T-helper 9 cell (primary cell): ENCODE measurements around the gene ACO2.
A peak's percentile ranks its signal among the peaks of the same experiment; 100 is the strongest.
"Not testable (repeated sequence)": the region's sequence is repeated elsewhere in the genome, so short reads cannot be mapped to it uniquely, and the experiment has no call there.

Source experiments
- DNase-seq: peaks from one replicate; pipeline ENCODE4 v3.0.0-alpha.2; 2020

The ACO2 gene

DNA sequence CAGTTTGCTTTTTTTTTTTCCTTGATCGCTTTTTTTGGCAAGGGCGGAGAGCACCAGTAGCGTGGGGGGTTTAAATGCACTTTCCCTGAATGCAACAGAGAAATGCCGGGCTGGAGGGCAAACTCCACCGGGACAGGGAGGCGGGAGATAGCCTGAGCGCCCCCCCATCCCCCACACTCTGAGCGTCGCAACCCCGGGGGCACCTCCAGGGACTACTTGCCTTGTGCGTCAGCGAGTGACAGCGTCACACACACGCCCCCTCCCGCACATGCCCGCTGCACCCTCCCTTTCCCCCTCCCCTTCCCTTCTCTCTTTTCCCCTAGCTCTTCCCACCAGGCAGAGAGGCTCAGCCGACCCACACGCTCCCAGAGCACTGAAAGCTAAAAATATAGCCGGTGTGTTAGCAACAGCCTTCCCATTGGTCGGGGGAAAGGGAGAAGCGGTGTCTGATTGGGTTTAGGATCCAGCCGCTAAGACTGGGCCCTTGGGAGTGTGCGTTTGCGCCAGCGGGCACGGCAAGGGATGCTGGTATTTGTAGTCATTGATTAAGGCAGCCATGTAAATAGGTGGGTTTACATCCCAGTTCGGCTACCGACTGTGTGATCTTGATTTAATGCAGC, 20.6 kb upstream of the ACO2 start:
- DNase-seq = peak; percentile 80

DNA sequence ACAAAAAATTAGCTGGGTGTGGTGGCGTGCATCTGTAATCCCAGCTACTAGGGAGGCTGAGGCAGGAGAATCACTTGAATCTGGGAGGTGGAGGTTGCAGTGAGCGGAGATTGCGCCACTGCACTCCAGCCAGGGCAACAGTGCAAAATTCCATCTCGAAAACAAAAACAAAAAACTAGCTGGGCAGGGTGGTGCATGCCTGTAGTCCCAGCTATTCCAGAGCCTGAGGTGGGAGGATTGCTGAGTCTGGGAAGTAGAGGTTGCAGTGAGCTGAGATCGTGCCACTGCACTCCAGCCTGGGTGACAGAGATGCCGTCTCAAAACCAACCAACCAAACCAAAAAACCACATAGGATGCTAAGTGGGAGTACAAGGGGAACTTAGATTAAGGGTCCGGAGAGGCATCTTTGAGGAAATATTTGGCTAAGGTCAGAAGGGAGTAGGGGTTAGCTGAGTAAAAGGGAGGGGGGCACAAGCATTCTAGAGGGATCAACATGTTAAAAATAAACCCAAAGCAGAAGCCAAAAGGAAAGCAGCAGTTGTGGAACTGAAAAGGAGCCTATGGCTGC, 10.7 kb upstream of the ACO2 start:
- DNase-seq = no peak

DNA sequence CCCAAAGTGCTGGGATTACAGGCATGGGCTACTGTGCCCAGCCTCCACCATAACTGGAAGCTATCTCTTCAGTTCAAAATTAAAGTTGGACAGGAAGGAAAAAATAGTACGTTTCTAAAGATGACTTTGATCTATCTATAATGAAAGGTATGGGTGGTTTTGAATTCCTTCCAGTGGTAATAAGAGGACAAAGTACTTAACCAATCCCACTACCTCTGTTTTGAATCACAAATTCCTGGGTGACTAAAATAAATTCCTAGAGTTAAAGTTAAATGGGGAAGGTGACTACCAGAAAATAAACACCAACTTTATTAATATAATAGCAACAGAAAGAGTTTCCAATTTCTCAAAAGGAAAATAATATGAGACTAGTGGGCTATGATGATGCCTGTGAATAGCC, 9.5 kb upstream of the ACO2 start:
- DNase-seq = no peak

DNA sequence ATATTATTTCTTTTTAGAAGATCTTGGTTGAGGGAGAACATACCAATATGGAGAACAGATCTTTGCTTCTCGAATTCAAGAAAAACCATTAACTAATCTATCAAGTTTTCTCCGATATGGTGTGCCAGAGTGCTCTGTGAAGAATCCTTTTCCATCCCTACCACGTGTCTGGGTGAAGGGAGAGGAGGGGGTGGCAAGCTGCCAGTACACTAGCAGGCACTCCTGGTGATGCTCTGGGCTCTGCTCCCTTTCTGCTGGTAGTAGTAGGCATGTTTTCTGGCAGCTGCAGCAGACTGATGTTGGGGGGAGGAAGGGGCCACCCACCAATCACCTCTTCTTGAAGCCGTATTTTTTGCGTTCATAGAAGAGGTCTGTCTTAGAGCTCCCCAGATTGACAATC, 8.8 kb upstream of the ACO2 start:
- DNase-seq = not testable (repeated sequence)

DNA sequence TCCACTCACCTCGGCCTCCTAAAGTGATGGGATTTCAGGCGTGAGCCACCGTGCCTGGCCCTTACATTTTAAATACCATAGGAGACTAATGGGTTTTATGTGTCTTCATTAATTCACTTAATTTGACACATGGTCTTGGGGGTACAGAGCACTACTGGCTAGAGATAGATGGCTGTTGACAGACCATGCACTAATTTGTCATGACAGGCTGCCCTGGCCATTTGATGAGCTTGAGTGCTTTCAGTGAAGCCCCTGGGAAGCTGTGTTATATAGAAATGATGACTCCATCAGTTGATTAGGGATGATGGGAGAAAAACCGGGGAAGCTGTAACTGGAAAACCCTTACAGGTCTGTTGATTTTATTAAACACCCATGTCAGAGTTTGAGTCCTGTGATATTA, 7.0 kb upstream of the ACO2 start:
- DNase-seq = no peak

DNA sequence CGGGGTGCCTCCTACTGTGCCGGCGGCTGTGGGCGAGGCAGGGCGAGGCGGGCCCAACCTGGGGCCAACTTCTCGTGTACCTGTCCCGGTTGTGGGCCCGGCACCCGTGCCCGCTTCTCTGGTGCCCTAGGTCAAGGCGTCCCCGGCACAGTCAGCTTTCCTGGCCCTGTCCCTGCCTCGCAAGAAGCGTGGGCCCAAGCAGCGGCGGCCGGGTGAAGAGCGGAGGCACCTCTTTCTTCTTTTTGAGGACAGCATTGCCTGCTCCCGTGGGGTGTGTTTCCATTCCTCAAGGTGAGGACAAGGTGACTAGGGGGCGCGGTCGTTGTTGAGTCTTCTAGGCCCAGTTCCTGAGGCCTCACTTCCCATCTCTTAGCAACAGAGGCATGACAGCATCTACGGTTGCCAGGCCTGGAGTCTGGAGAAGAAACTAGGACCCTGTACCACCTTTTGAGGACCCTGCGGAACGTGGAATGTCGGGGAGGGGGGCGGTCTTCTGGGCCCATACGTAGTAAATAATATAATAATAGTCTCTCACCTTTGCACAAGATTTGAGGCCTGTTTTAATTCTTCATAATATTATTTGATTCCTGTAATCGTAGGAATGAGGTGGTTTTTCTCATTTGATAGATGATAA, 418 bp downstream of the ACO2 start:
- no peak for DNase-seq

DNA sequence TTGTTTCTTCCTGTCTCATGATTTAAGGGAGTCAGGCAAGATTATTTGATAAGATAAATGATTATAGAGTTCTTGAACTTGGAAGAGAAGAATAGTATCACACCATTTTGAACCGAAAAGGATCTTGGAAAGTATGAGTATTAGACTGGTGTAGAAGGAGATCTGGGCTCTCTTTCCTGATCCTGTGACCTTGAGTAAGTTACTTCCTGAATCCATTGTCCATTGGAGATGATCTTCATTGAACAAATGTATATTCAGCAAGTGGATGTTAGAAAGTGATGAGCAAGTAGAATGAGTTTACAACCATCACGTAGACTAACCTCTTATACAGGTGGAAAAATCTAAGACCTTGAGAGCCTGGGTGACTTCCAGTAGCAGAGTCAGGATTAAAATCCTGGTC, 2.0 kb downstream of the ACO2 start:
- DNase-seq = no peak

DNA sequence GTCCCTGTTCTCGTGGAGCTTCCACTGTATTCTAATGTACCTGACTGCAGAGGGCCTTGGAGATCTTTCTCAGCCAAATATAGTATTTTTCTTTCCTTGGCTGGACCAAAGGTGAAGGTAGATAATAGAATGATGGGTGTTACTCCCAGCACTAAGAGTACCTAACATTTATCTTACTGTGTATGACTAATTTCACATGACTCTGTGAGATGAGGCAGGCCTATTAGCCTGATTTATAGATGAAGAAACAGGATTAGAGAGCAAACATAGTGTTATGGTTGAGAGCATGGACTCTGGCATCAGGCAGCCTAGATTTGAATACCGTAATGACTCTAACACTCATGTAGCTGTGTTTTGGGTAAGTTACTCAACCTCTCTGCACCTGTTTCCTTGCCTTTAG, 2.7 kb downstream of the ACO2 start:
- no peak for DNase-seq

DNA sequence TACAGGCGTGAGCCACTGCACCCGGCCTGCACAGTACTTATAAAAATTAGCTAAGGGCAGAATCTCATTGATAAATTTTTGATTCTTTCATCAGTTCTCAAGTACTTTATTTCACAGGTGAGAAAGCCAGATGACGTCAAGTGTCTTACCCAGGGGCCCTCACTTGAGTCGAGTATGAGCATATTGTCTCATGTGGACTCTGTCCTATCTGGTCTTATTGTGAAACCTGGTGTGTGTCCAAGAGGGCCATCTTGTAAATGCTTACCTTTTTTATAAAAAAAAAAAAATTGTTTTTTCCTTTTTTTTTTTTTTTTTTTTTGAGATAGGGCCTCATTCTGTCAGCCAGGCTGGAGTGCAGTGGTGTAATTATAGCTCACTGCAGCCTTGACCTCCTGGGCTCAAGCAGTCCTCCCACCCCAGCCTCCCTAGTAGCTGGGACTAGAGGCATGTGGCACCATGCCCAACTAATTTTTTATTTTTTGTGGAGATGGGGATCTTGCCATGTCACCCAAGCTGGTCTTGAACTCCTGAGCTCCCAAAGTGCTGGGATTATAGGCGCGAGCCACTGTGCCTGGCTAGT, 6.0 kb downstream of the ACO2 start:
- no peak for DNase-seq

DNA sequence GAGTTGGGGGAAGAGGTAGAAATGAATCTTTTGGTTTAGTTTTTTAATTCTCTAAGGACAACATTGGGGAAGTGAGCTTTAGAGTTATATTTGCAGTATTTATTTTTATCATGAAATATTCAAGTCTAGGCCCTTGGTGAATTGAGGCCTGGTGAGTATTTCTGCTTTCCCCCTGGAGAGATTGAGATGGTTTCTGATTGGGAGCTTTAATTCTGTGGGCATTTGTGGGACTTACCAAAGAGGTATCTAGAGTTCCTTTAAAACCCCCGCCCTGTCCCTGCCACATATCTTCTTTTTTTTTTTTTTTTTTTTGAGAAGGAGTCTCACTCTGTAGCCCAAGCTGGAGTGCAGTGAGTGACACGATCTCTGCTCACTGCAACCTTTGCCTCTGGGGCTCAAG, 9.6 kb downstream of the ACO2 start:
- DNase-seq = no peak

DNA sequence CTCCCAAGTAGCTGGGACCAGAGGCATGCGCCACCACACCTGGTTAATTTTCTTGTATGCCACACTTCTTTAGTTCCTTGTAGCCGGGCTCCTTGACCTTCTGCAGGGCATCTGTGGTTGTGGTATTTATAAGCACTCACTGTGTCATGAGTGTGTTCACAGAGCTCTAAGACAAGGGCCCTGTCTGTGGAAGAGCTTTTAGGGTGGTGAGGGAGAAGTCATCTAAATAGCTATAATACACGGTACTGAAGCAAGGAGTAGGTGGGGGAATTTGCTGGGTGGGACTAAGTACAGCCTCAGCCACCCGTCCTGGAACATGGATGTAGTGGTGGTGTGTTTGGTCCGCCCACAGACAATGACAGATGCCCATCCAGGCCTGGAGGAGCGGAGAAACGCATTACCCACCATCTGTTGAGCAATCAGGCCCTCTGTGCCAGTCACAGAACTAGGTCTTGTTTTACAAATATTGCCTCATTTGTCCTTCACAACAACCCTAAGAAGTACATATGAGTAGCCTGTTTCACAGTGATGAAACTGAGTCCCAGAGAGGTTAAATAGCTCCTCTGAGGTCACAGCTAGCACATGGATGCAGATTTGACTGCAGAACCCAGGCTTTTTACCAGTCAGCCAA, 10.1 kb downstream of the ACO2 start:
- DNase-seq = no peak

DNA sequence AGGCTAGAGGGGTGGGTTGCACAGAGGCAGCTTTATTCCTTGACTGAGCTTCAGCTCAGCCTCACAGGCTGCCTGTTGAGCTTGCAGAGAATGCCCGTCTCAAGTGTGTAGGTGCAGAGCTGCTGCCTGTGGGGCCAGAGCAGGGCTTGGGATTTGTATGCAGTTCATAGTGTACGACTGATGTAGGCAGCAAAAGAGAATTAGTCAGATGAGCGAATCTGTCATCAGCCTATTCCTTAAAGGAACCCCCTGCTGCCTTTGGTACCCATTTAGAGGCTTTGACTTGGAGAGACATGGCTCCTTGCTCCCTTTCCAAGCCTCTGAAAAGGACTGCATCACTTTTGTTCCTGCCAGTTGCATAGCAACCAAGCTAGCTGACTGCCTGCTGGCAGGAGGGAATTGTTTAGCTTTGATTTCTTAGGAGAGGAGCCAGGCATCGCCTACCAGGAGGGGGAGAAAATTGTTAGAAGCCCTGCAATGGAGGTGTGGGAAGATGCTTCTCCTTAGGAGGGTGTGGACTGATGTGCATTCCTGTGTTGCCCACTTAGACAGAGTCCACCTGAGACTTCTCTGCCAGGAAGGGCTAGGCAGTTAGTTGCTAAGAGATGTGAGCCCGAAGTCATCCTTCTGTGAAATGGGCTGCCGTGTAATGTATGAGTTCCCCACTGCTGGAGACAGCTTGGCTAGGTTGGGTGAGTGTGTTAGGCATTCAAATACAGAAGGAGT, 10.9 kb downstream of the ACO2 start:
- DNase-seq = no peak

DNA sequence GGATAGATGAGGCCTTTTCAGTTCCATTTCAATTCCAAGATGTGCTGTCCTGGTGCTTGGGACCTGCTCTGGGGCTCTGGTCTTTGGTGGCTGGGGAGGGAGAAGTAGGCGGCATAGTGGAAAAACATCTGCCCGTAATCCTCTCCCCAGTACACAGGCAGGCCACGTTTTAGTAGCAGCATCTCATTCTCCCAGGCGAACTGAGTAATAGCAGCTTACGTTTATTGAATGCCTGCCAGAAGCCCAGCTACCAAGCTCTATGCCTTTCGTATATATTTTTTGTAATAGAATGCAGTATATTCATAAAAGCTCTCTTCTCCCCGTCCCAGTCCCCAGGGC, 11.4 kb downstream of the ACO2 start:
- no peak for DNase-seq

DNA sequence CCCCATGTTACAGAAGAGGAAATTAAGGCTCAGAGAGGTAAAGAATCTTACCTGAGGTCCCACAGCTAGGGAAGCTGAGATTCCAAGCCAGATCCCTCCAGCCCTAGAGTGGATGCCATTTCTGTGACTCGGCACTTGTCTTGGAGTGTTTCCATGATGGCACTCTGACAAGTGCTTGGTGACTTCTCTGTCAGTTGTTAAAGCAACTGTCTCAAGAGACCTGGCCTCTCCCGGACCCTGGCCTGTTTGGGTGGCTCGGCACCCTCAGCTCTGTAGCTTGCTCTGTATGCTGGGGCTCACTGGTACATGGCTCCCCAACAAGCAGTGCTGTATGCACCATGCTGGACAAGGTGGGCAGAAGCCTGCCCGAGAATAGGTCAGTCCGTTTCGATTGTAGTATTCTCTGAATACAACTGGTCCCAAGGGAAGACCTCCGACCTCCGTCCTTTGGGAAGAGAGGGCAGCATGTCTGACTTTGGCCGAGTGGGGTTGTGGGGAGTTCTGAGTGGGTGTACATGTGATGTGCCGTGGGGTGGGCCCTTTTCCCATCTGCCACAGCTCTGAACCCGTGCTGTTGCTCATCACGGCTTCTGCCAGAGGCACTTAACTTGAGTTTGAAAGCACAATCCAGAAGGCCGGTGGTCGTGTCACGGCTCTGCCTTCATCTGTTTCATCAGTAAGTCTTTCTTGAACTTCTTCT, 12.4 kb downstream of the ACO2 start:
- DNase-seq = no peak

DNA sequence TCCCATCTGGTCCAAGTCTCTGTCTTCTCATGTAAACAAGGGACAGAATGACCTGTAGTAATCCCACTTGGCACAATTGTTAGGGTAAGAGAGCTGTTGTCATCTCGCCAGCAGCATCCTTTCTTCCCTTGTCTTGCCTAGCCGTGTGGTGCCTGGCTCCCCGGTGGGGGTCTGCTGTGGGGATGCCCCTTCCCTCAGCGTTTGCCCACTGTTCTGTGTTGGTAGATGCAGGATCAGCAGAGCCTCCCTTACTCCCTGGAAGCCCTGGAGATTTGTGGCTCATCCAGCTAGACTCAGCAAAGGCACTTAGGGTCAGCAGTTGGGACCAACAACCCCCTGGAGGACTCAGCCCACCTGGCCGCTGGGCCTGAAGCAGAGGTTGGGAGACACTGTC, 13.0 kb downstream of the ACO2 start:
- no peak for DNase-seq

DNA sequence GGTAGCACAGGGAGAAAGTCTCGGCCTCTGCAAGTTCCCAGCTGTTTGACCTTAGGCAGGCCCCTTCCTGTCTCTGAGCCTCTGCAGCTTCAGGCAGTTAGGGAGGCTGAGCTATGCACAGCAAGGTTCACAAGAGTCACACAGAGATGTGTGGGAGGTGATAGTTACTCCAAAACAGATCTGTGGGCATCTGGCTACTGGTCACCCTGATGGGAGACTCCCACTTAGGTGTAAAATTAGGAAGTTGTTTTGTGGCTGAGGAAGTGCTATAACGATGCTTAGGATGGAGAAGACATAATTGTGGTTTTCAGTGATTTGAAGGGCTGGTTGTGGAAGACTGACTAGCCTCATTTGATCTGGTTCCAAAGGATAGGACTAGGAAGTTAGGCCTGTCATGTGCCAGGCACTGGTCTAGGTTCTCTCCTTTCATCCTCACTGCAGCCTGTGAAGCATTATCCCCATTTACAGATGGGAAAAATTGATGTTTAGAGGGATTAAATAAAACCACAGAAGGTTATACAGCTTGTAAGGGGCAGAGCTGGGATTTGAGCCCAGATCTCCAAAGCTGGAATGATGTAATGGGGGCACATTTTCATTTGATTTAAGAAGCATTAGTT, 13.5 kb downstream of the ACO2 start:
- no peak for DNase-seq

DNA sequence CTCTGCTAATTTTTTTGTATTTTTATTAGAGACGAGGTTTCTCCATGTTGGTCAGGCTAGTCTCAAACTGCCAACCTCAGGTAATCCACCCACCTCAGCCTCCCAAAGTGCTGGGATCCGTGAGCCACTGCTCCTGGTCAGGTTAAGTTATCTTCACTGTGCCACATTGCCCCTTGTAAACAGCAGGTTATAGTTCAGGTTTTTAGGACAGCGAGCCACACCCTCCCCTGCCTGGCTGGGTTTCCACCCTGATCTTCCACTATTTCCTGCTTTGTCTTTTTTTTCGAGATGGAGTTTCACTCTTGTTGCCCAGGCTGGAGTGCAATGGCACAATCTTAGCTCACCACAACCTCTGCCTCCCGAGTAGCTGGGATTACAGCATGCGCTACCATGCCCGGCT, 16.1 kb downstream of the ACO2 start:
- DNase-seq = no peak

DNA sequence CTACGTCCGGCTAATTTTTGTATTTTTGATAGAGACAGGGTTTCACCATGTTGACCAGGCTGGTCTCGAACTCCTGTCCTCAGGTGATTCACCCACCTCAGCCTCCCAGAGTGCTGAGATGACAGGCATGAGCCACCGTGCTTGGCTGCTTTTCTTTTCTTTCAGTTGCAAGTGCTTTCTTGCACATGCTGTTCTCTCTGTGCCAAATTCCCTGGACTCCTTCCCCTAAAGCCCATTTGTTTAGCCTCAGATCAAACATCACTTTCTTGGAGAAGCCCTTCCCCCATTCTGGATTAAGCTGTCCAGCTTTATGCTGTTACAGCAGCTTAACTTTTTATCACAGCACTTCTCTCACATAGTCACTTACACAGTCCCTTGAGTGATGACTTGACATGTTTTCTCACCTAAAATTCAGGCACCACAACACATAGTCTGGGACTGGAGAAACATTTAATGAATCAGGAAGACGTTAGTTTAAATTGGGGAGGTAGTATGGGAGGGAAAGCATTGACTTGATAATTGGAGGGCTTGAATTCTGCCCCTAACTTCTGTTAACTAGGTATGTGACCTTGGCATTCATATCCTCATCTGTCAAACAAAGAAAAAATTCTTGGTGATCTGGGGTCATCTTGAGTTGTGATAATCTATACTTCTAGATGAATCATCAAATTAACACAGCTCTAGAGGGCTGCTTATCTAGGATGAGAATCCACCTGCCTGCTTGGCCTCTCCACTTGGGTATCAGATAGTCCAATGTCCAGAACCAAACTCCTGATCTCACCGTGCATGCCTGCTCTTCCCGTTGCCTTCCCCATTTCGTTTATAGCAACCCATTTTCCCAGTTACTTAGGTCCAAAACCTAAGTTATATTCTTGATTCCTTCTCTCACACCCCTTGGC, 18.4 kb downstream of the ACO2 start:
- no peak for DNase-seq

DNA sequence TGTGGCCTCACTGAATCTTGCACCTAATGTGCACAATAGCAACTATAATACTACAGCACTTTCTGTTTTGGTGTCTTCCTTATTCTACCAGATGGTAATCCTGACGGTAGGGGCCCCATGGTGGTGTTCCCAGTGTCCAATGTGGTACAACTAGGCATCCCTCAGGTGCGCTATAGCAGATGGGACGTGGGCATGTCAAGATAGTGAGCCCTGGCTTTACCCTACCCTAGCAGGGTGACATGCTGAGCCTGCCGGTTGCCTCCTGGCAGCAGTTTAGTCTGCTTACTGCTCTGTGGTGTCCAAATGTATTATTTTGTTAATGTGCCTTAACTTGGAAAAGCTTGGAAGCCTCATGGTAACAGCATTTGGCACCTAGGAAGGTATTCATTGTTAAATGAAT, 19.2 kb downstream of the ACO2 start:
- no peak for DNase-seq

DNA sequence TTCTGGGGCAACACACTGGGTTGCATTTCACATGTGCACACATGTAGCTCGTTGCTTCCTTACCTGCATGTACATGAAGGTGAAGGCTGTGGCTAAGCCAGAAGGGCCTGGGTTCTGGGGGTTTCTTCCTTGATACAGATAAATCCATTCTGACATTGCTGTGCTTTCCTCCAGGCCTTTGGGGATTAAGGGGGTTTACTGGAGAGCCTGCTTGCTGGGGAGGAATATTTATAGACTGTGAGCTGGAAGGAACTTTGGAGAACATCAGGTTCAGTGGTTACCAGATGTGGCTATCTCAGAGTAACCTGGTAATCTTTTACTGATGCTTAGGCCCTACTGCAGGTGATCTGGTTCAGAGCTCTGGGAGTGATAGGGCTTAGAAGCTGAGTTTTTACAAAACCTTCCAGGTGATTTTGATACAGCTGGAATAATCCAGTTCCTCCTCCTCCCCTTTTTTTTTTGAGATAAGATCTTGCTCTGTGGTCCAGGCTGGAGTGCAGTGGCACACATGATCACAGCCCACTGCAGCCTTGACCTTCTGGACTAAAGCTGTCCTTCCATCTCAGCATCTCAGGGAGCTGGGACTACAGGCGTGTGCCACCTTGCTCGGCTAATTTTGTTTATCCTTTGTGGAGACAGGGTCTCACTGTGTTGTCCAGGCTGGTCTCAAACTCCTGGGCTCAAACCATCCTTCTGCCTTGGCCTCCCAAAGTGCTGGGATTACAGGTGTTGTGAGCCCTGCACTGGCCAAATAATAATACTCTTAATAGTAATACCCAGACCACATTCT, 19.9 kb downstream of the ACO2 start:
- DNase-seq = no peak
